ENCODE results near the gene ALDOB. TPM values are rescaled to one million over a fixed set of nuclear protein-coding genes. Genes with fewer than 3 reads are reported as not detected.

The ALDOB gene
- total RNA-seq, 2 donors from 2014 or later, result not detected

GRCh38 chr9:101429736-101430135 lies 5.8 kb downstream of the ALDOB start:
- DNase-seq (ENCODE audit: low spot score) (no peak), ATAC-seq (no peak)
- Mint-ChIP-seq H3K9me3 (peaks cover 2% of the 10 kb centered on the region), H3K36me3 (no peaks in the 10 kb centered on the region), H3K4me3 (no peak overlapping the region), H3K27me3 (peaks cover 12 to 15% of the 10 kb centered on the region in 2 donors), H3K4me1 (ENCODE audit: low read depth in 2 of 2) (no peaks in the 10 kb centered on the region), H3K27ac (no peak overlapping the region)

- peaks cover 13 to 21% of the 10 kb centered on the region in 2 donors for H3K27me3 Mint-ChIP-seq
- H3K36me3 Mint-ChIP-seq, result peaks cover 6% of the 10 kb centered on the region
- DNase-seq (ENCODE audit: low spot score), result no peak
- no peak overlapping the region for H3K27ac Mint-ChIP-seq
- H3K4me1 Mint-ChIP-seq (ENCODE audit: low read depth in 2 of 2), result no peaks in the 10 kb centered on the region
- ATAC-seq, result no peak
- H3K9me3 Mint-ChIP-seq, result peaks cover 5% of the 10 kb centered on the region
- H3K4me3 Mint-ChIP-seq, result no peak overlapping the region
Observed at GRCh38 chr9:101428909-101429308, 6.7 kb downstream of the ALDOB start.

- DNase-seq (ENCODE audit: low spot score) (no peak), ATAC-seq (no peak)
- Mint-ChIP-seq H3K27ac (no peak overlapping the region), H3K9me3 (peaks cover 11% of the 10 kb centered on the region), H3K27me3 (peaks cover 13 to 21% of the 10 kb centered on the region in 2 donors), H3K36me3 (peaks cover 14% of the 10 kb centered on the region), H3K4me3 (no peak overlapping the region), H3K4me1 (ENCODE audit: low read depth in 2 of 2) (no peaks in the 10 kb centered on the region)
Observed at GRCh38 chr9:101427957-101428655, 7.5 kb downstream of the ALDOB start.

- Mint-ChIP-seq H3K9me3 (peaks cover 12% of the 10 kb centered on the region), H3K27ac (no peak overlapping the region), H3K27me3 (peaks cover 13 to 21% of the 10 kb centered on the region in 2 donors), H3K4me1 (ENCODE audit: low read depth in 2 of 2) (no peaks in the 10 kb centered on the region), H3K36me3 (peaks cover 14% of the 10 kb centered on the region), H3K4me3 (no peak overlapping the region)
- ATAC-seq (no peak), DNase-seq (ENCODE audit: low spot score) (no peak)
Observed at GRCh38 chr9:101427358-101427757, 8.2 kb downstream of the ALDOB start.

- H3K4me1 Mint-ChIP-seq (ENCODE audit: low read depth in 2 of 2), result no peaks in the 10 kb centered on the region
- H3K27ac Mint-ChIP-seq, result no peak overlapping the region
- H3K9me3 Mint-ChIP-seq, result peaks cover 22% of the 10 kb centered on the region
- H3K4me3 Mint-ChIP-seq, result no peak overlapping the region
- peaks cover 33% of the 10 kb centered on the region for H3K36me3 Mint-ChIP-seq
- ATAC-seq, result no peak
- DNase-seq (ENCODE audit: low spot score), result no peak
- H3K27me3 Mint-ChIP-seq, result peaks cover 3 to 7% of the 10 kb centered on the region in 2 donors
Observed at GRCh38 chr9:101421653-101422065, 13.9 kb downstream of the ALDOB start.

- H3K27ac Mint-ChIP-seq, result no peak overlapping the region
- no peak for ATAC-seq
- peaks cover 3 to 7% of the 10 kb centered on the region in 2 donors for H3K27me3 Mint-ChIP-seq
- no peak for DNase-seq (ENCODE audit: low spot score)
- peaks cover 24% of the 10 kb centered on the region for H3K9me3 Mint-ChIP-seq
- H3K4me3 Mint-ChIP-seq, result no peak overlapping the region
- H3K36me3 Mint-ChIP-seq, result peaks cover 40% of the 10 kb centered on the region
- H3K4me1 Mint-ChIP-seq (ENCODE audit: low read depth in 2 of 2), result no peaks in the 10 kb centered on the region
Observed at GRCh38 chr9:101419863-101420262, 15.7 kb downstream of the ALDOB start.

GRCh38 chr9:101418518-101419430 lies 16.8 kb downstream of the ALDOB start:
- H3K27ac Mint-ChIP-seq, result no peak overlapping the region
- peaks cover 43% of the 10 kb centered on the region for H3K36me3 Mint-ChIP-seq
- no peak for DNase-seq (ENCODE audit: low spot score)
- ATAC-seq, result no peak
- no peaks in the 10 kb centered on the region for H3K27me3 Mint-ChIP-seq
- peaks cover 25% of the 10 kb centered on the region for H3K9me3 Mint-ChIP-seq
- no peak overlapping the region for H3K4me3 Mint-ChIP-seq
- H3K4me1 Mint-ChIP-seq (ENCODE audit: low read depth in 2 of 2), result no peaks in the 10 kb centered on the region

GRCh38 chr9:101417977-101418376 lies 17.6 kb downstream of the ALDOB start:
- Mint-ChIP-seq H3K4me3 (no peak overlapping the region), H3K27ac (no peak overlapping the region), H3K4me1 (ENCODE audit: low read depth in 2 of 2) (no peaks in the 10 kb centered on the region), H3K27me3 (no peaks in the 10 kb centered on the region), H3K9me3 (peaks cover 26% of the 10 kb centered on the region), H3K36me3 (peaks cover 44% of the 10 kb centered on the region)
- DNase-seq (ENCODE audit: low spot score), result no peak
- no peak for ATAC-seq

GRCh38 chr9:101417389-101417788 lies 18.2 kb downstream of the ALDOB start:
- Mint-ChIP-seq H3K27ac (no peak overlapping the region), H3K4me3 (no peak overlapping the region), H3K4me1 (ENCODE audit: low read depth in 2 of 2) (no peaks in the 10 kb centered on the region), H3K27me3 (no peaks in the 10 kb centered on the region), H3K9me3 (peaks cover 31% of the 10 kb centered on the region), H3K36me3 (peaks cover 50% of the 10 kb centered on the region)
- DNase-seq (ENCODE audit: low spot score) (no peak), ATAC-seq (no peak)

- Mint-ChIP-seq H3K9me3 (peaks cover 38% of the 10 kb centered on the region), H3K4me1 (ENCODE audit: low read depth in 2 of 2) (no peaks in the 10 kb centered on the region), H3K27me3 (no peaks in the 10 kb centered on the region), H3K27ac (no peak overlapping the region), H3K4me3 (no peak overlapping the region), H3K36me3 (peaks cover 65% of the 10 kb centered on the region)
- no peak for ATAC-seq
- DNase-seq (ENCODE audit: low spot score), result no peak
Observed at GRCh38 chr9:101415578-101415977, 20.0 kb downstream of the ALDOB start.

- Mint-ChIP-seq H3K4me1 (ENCODE audit: low read depth in 2 of 2) (no peaks in the 10 kb centered on the region), H3K27me3 (no peaks in the 10 kb centered on the region), H3K36me3 (peaks cover 71% of the 10 kb centered on the region), H3K4me3 (no peak overlapping the region), H3K27ac (no peak overlapping the region), H3K9me3 (peaks cover 38% of the 10 kb centered on the region)
- ATAC-seq (no peak), DNase-seq (ENCODE audit: low spot score) (no peak)
Observed at GRCh38 chr9:101414839-101415238, 20.7 kb downstream of the ALDOB start.

- Mint-ChIP-seq H3K36me3 (peaks cover 89% of the 10 kb centered on the region), H3K4me1 (ENCODE audit: low read depth in 2 of 2) (peaks cover 3 to 7% of the 10 kb centered on the region in 2 donors), H3K4me3 (no peak overlapping the region), H3K27me3 (no peaks in the 10 kb centered on the region), H3K9me3 (peaks cover 36% of the 10 kb centered on the region), H3K27ac (no peak overlapping the region)
- no peak for DNase-seq (ENCODE audit: low spot score)
- ATAC-seq, result no peak
Observed at GRCh38 chr9:101409079-101409477, 26.5 kb downstream of the ALDOB start.

- Mint-ChIP-seq H3K27me3 (no peaks in the 10 kb centered on the region), H3K4me3 (no peak overlapping the region), H3K9me3 (peaks cover 36% of the 10 kb centered on the region), H3K36me3 (peaks cover 89% of the 10 kb centered on the region), H3K4me1 (ENCODE audit: low read depth in 2 of 2) (peaks cover 5 to 12% of the 10 kb centered on the region in 2 donors), H3K27ac (no peak overlapping the region)
- DNase-seq (ENCODE audit: low spot score) (no peak), ATAC-seq (no peak)
Observed at GRCh38 chr9:101408374-101409078, 27.0 kb downstream of the ALDOB start.

All from natural killer cell treated with Interleukin-12 subunit alpha and Interleukin-12 subunit beta and Interleukin-15 and Interleukin-18, amount 100 ng/mL, for 72 hours (primary cell).